Body of pancreas (tissue), 4 donors: ENCODE results near the gene S100A1.

Source experiments
- POLR2A ChIP-seq, 3 donors: fragments of 450-650 bp; IDR thresholded peaks; one replicate each; pipeline ENCODE4 v1.6.1; 2016; ENCODE audit warnings: antibody characterized with exemption in 3 of 3, mild to moderate bottlenecking in 2 of 3
- TF ChIP-seq, protein P1 (sequence below), 7 experiments: fragments of 450-650 bp in 4 of 7; fragments of 200-600 bp in 3 of 7; sonication (generic) in 3 of 7; IDR thresholded peaks; one replicate each; pipeline ENCODE4 v1.5.1; 2016 to 2019; ENCODE audit warnings: antibody characterized with exemption in 7 of 7

- TF ChIP-seq, protein P1, sequence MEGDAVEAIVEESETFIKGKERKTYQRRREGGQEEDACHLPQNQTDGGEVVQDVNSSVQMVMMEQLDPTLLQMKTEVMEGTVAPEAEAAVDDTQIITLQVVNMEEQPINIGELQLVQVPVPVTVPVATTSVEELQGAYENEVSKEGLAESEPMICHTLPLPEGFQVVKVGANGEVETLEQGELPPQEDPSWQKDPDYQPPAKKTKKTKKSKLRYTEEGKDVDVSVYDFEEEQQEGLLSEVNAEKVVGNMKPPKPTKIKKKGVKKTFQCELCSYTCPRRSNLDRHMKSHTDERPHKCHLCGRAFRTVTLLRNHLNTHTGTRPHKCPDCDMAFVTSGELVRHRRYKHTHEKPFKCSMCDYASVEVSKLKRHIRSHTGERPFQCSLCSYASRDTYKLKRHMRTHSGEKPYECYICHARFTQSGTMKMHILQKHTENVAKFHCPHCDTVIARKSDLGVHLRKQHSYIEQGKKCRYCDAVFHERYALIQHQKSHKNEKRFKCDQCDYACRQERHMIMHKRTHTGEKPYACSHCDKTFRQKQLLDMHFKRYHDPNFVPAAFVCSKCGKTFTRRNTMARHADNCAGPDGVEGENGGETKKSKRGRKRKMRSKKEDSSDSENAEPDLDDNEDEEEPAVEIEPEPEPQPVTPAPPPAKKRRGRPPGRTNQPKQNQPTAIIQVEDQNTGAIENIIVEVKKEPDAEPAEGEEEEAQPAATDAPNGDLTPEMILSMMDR (IDR thresholded peaks at IDR 0.05), result no peak
- no peak for TF ChIP-seq POLR2A (IDR thresholded peaks at IDR 0.05)
These were observed 40.9 kb upstream of the S100A1 start for GRCh38 chr1:153587314-153587713.
